Breast epithelium (tissue), 3 donors: ENCODE data around the gene ITPRIPL2.

Experiments
- CTCF ChIP-seq, 3 donors: fragments of 450-650 bp; IDR thresholded peaks; one replicate each; pipeline ENCODE4 v1.5.1; 2016 to 2017; ENCODE audit warnings: antibody characterized with exemption in 3 of 3, mild to moderate bottlenecking in 3 of 3, moderate library complexity in 3 of 3
- POLR2A ChIP-seq: fragments of 450-650 bp; IDR thresholded peaks from one replicate; pipeline ENCODE4 v1.6.1; 2016; ENCODE audit warnings: antibody characterized with exemption, mild to moderate bottlenecking, moderate library complexity
- POLR2AphosphoS5 ChIP-seq, 3 donors: sonication (generic); formaldehyde crosslinking; IDR thresholded peaks; one replicate each; pipeline ENCODE4 v1.6.1; 2017; ENCODE audit warnings: antibody characterized with exemption in 3 of 3

GRCh38 chr16:19130852-19131824 is 17.4 kb downstream of the ITPRIPL2 start:
- TF ChIP-seq CTCF (IDR thresholded peaks at IDR 0.05) (no peak), POLR2A (no peak), POLR2AphosphoS5 (IDR thresholded peaks at IDR 0.05) (no peak)
